Mesothelial cell of epicardium (in vitro differentiated cells): ENCODE data around the gene ARHGAP30. TPM values are rescaled to one million over a fixed set of nuclear protein-coding genes. Genes with fewer than 3 reads are reported as not detected.

Source experiments
- DNase-seq, 2 experiments: peaks; one replicate each; pipeline ENCODE4 v3.0.0; 2021; ENCODE audit warnings: low spot score in 2 of 2; ENCODE audit not compliant: unreplicated experiment in 2 of 2
- H3K27ac Mint-ChIP-seq: 2 replicates; pipeline ENCODE4 v1.8.0; 2021; ENCODE audit warnings: mixed read lengths
- H3K27me3 Mint-ChIP-seq: 2 replicates; pipeline ENCODE4 v1.8.0; 2021; ENCODE audit warnings: low read depth, mixed read lengths
- H3K36me3 Mint-ChIP-seq: 2 replicates; pipeline ENCODE4 v1.8.0; 2021; ENCODE audit warnings: mixed read lengths
- H3K4me1 Mint-ChIP-seq: 2 replicates; pipeline ENCODE4 v1.8.0; 2021; ENCODE audit warnings: mixed read lengths
- H3K4me3 Mint-ChIP-seq: 2 replicates; pipeline ENCODE4 v1.8.0; 2021; ENCODE audit warnings: mild to moderate bottlenecking, moderate library complexity, mixed read lengths
- H3K9me3 Mint-ChIP-seq: 2 replicates; pipeline ENCODE4 v1.8.0; 2021; ENCODE audit warnings: mixed read lengths
- total RNA-seq: library from RNA; stranded (reverse); gene quantifications from 3 replicates; pipeline ENCODE4 v1.2.1, GENCODE V29; 2021
- TF ChIP-seq, protein P1 (sequence below): fragments of 200-600 bp; sonication (generic); IDR thresholded peaks from one replicate; pipeline ENCODE4 v1.5.0; 2021; ENCODE audit warnings: antibody characterized with exemption; ENCODE audit not compliant: unreplicated experiment

The ARHGAP30 gene
- total RNA-seq, 1 donor from 2014 or later = 1.6 TPM

DNA sequence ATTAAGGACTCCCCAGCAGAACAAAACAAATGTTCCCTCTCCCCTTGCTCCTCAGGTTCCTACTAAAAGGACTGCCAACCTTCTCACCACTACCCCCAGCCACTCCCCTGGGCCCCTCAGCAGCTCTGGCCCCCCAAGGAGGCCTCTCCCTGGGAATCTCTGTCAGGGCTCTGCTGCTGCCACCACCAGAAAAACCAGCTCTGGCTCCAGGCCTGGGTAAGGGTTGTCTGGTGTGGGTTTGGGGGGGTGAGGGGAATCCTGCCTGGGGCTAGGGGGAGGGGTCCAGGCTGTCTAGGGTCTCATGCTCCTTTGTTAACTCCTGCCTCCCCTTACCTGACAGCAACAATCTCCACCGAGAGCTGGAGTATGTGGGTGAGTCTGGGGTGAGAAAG, 14.9 kb upstream of the ARHGAP30 start:
- Mint-ChIP-seq H3K9me3 (no peaks in the 10 kb centered on the region), H3K36me3 (peaks cover 8% of the 10 kb centered on the region), H3K4me1 (peaks cover 75% of the 10 kb centered on the region), H3K27ac (peak overlapping the region; percentile 94), H3K4me3 (peak overlapping the region; percentile 69), H3K27me3 (no peaks in the 10 kb centered on the region)
- DNase-seq = peak in 1 of 2 experiments; percentile 51
- TF ChIP-seq, protein P1, sequence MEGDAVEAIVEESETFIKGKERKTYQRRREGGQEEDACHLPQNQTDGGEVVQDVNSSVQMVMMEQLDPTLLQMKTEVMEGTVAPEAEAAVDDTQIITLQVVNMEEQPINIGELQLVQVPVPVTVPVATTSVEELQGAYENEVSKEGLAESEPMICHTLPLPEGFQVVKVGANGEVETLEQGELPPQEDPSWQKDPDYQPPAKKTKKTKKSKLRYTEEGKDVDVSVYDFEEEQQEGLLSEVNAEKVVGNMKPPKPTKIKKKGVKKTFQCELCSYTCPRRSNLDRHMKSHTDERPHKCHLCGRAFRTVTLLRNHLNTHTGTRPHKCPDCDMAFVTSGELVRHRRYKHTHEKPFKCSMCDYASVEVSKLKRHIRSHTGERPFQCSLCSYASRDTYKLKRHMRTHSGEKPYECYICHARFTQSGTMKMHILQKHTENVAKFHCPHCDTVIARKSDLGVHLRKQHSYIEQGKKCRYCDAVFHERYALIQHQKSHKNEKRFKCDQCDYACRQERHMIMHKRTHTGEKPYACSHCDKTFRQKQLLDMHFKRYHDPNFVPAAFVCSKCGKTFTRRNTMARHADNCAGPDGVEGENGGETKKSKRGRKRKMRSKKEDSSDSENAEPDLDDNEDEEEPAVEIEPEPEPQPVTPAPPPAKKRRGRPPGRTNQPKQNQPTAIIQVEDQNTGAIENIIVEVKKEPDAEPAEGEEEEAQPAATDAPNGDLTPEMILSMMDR = no peak

DNA sequence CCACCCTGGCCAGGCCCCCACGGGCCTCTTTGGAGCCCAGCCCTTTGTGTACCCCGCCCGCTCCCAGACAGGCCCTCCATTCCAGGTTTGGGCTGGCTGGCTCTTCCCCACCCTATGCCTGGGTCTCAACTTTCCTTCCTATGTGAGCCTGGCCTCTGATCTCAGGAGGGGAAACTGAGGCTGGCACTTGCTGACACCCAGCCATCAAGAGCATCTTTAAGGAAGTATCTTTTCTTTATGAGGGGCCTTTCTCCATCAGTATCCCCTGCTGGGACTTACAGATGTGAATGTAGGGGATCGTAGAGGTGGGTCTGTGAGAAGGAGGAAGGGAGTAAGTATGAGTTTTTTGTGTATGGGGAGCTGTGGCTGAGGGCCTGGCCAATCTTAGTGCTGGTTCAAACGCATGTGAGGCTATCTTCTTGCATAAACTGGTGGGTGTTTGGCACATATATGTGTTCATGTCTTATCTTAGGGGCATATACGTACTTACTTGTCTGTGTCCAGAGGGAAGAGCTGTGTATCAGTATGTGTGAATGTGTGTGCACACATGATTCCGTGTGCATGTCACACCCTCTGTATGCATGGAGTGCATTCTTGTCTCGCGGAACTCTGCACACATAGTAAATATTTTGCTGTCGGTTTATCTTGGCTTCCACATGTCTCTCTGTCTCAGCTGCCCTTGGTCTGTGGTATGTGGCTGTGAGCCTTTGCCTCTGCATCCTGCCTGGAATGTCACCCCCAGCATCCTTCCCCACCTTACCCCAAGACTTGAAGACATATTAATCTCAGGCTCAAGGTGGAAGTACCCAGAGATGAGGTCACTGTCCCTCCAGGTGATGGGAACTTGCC, 14.3 kb upstream of the ARHGAP30 start:
- H3K4me1 Mint-ChIP-seq = peaks cover 70% of the 10 kb centered on the region
- no peaks in the 10 kb centered on the region for H3K9me3 Mint-ChIP-seq
- H3K27me3 Mint-ChIP-seq = no peaks in the 10 kb centered on the region
- H3K27ac Mint-ChIP-seq = peak overlapping the region; percentile 94
- no peak for DNase-seq
- peaks cover 12% of the 10 kb centered on the region for H3K36me3 Mint-ChIP-seq
- TF ChIP-seq, protein P1 = no peak
- H3K4me3 Mint-ChIP-seq = peak overlapping the region; percentile 69

DNA sequence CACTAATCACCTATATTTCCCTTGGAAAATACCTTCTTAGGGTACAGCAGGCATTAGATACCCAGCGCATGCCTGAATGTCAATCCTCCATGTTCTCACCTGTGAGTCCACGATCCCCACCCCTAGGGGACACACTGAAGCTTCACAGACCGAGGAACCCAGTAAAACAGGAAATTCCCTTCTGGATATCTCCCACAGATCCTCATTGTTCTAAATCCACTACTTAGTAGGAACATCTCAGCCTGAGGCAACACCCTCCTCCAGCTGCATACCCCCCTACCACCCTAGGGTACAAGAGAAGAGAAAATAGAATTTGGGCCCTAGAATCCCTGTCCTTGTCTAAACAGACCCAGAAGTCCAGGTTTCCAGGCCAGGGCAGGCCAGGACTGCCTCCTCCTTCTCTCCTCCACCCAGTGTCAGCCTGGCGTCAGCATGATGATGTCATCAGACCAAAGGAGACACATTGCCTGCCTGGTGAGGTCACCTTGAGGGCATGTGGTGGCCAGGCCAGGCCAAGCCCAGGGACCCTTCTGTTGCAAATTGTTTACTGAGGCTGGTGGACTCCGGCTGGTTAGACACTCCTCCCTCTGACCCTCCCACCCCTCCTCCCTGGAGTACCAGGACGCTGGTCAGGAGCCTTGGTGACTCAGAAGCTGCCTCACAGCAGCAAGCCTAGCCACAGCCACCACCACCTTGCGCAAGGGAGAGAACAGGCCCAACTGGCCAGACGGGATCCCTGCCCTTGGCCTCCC, 13.5 kb upstream of the ARHGAP30 start:
- Mint-ChIP-seq H3K4me1 (peaks cover 65% of the 10 kb centered on the region), H3K9me3 (no peaks in the 10 kb centered on the region), H3K4me3 (no peak overlapping the region), H3K27ac (peak overlapping the region; percentile 94), H3K27me3 (no peaks in the 10 kb centered on the region), H3K36me3 (peaks cover 14% of the 10 kb centered on the region)
- TF ChIP-seq, protein P1 = no peak
- no peak for DNase-seq

DNA sequence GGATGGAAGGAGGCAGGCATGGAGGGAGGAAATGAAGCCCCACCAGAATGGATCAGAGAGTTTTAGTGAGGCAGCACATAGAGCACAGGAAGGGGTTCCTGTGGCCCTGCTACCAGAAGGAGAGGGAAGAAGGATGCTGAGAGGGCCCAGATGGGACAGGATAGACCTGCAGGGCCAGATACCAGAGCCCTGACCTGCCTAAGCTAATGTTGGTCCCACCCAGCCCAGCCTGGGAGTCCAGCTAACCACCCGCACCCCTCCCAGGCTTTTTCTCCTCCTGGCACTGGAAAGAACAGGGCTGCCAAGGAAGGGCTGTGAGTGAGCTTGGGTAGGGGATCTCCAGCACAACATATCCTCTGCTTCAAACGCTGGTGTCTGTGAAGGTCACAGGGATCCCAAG, 12.8 kb upstream of the ARHGAP30 start:
- Mint-ChIP-seq H3K9me3 (no peaks in the 10 kb centered on the region), H3K27me3 (no peaks in the 10 kb centered on the region), H3K27ac (peak overlapping the region; percentile 94), H3K36me3 (peaks cover 14% of the 10 kb centered on the region), H3K4me1 (peaks cover 58% of the 10 kb centered on the region), H3K4me3 (no peak overlapping the region)
- DNase-seq = no peak
- TF ChIP-seq, protein P1 = no peak

DNA sequence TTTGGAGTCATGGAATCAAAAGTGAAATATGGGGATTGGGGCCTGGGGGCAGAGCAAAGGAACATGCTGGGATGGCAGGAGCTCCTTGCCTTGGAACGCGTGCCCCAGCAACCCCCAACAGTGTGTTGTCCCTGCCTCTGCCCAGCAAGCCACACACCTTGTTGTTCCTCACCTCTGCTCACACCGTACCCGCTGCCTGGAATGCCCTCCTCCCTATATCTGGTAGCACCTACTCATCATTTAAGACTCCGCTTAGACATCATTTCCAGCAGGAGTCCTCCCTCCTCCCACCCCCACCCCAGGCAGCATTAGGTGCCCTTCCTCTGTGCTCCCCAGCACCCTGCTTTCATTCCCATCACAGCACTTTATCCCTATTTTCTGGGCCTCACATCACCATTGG, 11.8 kb upstream of the ARHGAP30 start:
- peaks cover 49% of the 10 kb centered on the region for H3K4me1 Mint-ChIP-seq
- H3K27ac Mint-ChIP-seq = peak overlapping the region; percentile 17
- no peak for DNase-seq
- H3K4me3 Mint-ChIP-seq = no peak overlapping the region
- peaks cover 14% of the 10 kb centered on the region for H3K36me3 Mint-ChIP-seq
- no peaks in the 10 kb centered on the region for H3K9me3 Mint-ChIP-seq
- TF ChIP-seq, protein P1 = no peak
- no peaks in the 10 kb centered on the region for H3K27me3 Mint-ChIP-seq
